ENCODE data around the gene PTPRK.

GRCh38 chr6:128107682-128108081, 412.7 kb downstream of the PTPRK start:
- TF ChIP-seq POLR2A (IDR thresholded peaks at IDR 0.05; ENCODE audit: low read length) (no peak), GATA1 (IDR thresholded peaks at IDR 0.05; ENCODE audit: low read depth, low read length) (no peak)

Data from erythroblast (primary cell).